Prostate gland (tissue), 2 donors: Measurements from ENCODE around the gene CNTLN. TPM values are rescaled to one million over a fixed set of nuclear protein-coding genes. Genes with fewer than 3 reads are reported as not detected.

Source experiments
- DNase-seq: peaks from one replicate; pipeline ENCODE4 v3.0.0-alpha.2; 2019; ENCODE audit warnings: low spot score
- H3K27ac ChIP-seq, 2 donors: fragments of 200-600 bp; sonication (generic); 2 replicates each; pipeline ENCODE4 v1.5.1; 2017 to 2019
- H3K27me3 ChIP-seq: fragments of 200-600 bp; sonication (generic); replicated peaks from 2 replicates; pipeline ENCODE4 v1.5.1; 2019; ENCODE audit not compliant: insufficient read depth
- H3K36me3 ChIP-seq, 2 donors: fragments of 200-600 bp; sonication (generic); 1 replicate in 1 of 2; 2 replicates in 1 of 2; pipeline versions ENCODE4 v1.5.1 to v1.8.1; 2017 to 2019
- H3K4me1 ChIP-seq: fragments of 200-600 bp; sonication (generic); replicated peaks from 2 replicates; pipeline ENCODE4 v1.5.1; 2019
- H3K4me3 ChIP-seq, 2 donors: fragments of 200-600 bp; sonication (generic); 2 replicates each; pipeline ENCODE4 v1.5.1; 2017 to 2019
- H3K9me3 ChIP-seq: fragments of 200-600 bp; sonication (generic); 2 replicates; pipeline ENCODE4 v1.5.1; 2017
- CTCF ChIP-seq, 4 experiments: fragments of 200-600 bp in 2 of 4; fragments of 450-650 bp in 2 of 4; sonication (generic) in 2 of 4; IDR thresholded peaks; 1 replicate in 3 of 4; 2 replicates in 1 of 4; pipeline ENCODE4 v1.5.1; 2016 to 2019; ENCODE audit warnings: antibody characterized with exemption in 4 of 4, mild to moderate bottlenecking in 2 of 4, moderate library complexity in 2 of 4
- POLR2A ChIP-seq: fragments of 450-650 bp; IDR thresholded peaks from one replicate; pipeline ENCODE4 v1.6.1; 2016; ENCODE audit warnings: antibody characterized with exemption, mild to moderate bottlenecking
- POLR2AphosphoS5 ChIP-seq: sonication (generic); formaldehyde crosslinking; IDR thresholded peaks from one replicate; pipeline ENCODE4 v1.6.1; 2017; ENCODE audit warnings: antibody characterized with exemption
- WGBS: methylation state at CpG from one replicate; pipeline ENCODE4 v1.1.5; 2018; 5-methylcytosine and 5-hydroxymethylcytosine counted together
- intact Hi-C: fragments of 100-400 bp; cut with DNase I; formaldehyde crosslinking; loops from one replicate; pipeline ENCODE4 v1.14.2; 2022
- total RNA-seq, 2 donors: library from RNA; depleted of rRNA; stranded (reverse); fragments of >200 nt; gene quantifications; one replicate each; pipeline ENCODE4 v1.1.0, GENCODE V29; 2016

Gene CNTLN
- total RNA-seq, 2 donors from 2014 or later, result 4.1 to 12.9 TPM

- no peaks in the 10 kb centered on the region for H3K27me3 ChIP-seq
- WGBS, result 94% methylated on average over 1 of the region's 1 CpG
- DNase-seq, result no peak
- intact Hi-C loops, result no loop called here
- no peak for TF ChIP-seq POLR2AphosphoS5
- TF ChIP-seq POLR2A, result no peak
- TF ChIP-seq CTCF (IDR thresholded peaks at IDR 0.05), result no peak
- H3K27ac ChIP-seq, result no peak overlapping the region
- no peaks in the 10 kb centered on the region for H3K9me3 ChIP-seq
- no peaks in the 10 kb centered on the region for H3K4me1 ChIP-seq
- no peaks in the 10 kb centered on the region for H3K36me3 ChIP-seq
- no peak overlapping the region for H3K4me3 ChIP-seq
Observed at GRCh38 chr9:17225407-17225806, 90.6 kb downstream of the CNTLN start.

DNA sequence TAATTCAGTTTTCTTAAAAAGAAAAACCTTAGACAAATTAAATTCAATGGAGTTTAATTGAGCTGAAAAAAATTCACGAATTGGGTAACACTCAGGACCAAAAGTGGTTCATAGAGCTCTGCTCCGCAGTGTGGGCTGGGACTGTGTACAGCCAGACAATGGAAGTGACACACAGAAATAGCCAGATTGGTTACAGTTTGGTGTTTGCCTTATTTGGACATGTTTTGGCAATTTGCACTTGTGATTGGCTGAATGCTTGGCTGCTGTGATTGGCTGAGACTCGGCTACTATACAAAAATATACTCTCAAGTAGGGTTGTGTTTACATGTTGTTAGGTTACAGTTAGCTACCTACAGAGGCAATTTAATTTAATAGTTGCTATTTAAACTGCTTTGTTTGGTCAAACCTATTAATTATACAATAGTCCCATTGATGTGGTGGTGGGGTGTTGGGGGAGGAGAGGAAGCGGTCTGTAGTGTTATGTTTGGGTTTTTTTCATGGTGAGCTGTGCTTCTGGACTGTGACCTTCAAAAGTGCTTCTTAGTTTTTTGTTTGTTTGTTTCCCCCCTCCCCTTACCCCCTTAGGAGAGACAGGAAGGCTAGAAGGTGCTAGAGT is 95.2 kb downstream of the CNTLN start:
- Histone ChIP-seq H3K27ac (no peak overlapping the region), H3K4me1 (no peaks in the 10 kb centered on the region), H3K27me3 (no peaks in the 10 kb centered on the region), H3K9me3 (no peaks in the 10 kb centered on the region), H3K4me3 (no peak overlapping the region), H3K36me3 (no peaks in the 10 kb centered on the region)
- 87% methylated on average over 4 of the region's 4 CpGs for WGBS
- intact Hi-C loops, result no loop called here
- TF ChIP-seq POLR2A (no peak), POLR2AphosphoS5 (no peak), CTCF (IDR thresholded peaks at IDR 0.05) (no peak)
- no peak for DNase-seq

DNA sequence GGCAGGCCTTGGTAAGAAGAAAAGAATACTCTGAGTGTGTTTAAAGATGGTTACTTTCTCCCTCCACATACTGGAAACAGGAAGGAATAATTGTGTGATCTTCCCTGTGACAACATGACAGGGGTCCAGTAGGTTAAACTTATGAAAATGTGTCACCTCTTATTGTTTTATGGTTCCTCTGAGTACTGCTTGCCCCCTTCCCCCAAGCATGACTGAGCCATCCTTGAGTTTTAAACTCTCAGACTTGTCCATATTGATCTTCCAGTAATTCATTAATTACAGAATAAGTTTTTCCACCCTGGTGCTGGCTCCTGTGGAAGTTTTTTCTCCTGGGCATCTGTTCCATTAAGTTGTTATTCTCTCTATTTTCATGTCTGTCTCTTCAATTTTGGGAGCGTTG is 95.8 kb downstream of the CNTLN start:
- Histone ChIP-seq H3K9me3 (no peaks in the 10 kb centered on the region), H3K36me3 (no peaks in the 10 kb centered on the region), H3K27ac (no peak overlapping the region), H3K4me3 (no peak overlapping the region), H3K27me3 (no peaks in the 10 kb centered on the region), H3K4me1 (no peaks in the 10 kb centered on the region)
- no peak for DNase-seq
- TF ChIP-seq CTCF (IDR thresholded peaks at IDR 0.05) (no peak), POLR2AphosphoS5 (no peak), POLR2A (no peak)
- intact Hi-C loops, result no loop called here
- WGBS, result 95% methylated on average over 1 of the region's 1 CpG

DNA sequence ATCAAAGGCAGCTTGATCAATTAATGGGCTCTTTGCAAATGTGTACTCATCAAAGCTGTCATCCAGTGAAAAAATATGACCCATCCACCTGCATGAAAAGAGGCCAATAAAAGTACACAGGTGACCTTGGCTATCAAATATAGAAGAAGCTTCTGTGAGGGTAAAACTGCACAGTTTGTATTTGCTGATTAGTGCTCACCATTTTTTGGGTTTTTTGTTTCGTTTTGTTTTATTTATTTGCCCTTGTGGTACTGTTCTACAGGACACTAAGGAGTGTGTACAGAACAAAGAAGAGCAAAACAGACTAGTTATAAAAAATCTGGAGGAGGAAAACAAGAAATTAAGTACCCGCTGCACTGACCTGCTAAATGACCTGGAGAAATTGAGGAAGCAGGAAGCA is 101.3 kb downstream of the CNTLN start:
- Histone ChIP-seq H3K27me3 (no peaks in the 10 kb centered on the region), H3K27ac (no peak overlapping the region), H3K9me3 (no peaks in the 10 kb centered on the region), H3K4me1 (no peaks in the 10 kb centered on the region), H3K36me3 (no peaks in the 10 kb centered on the region), H3K4me3 (no peak overlapping the region)
- intact Hi-C loops, result no loop called here
- no peak for DNase-seq
- TF ChIP-seq POLR2AphosphoS5 (no peak), CTCF (IDR thresholded peaks at IDR 0.05) (no peak), POLR2A (no peak)
- 61% methylated on average over 2 of the region's 2 CpGs for WGBS

GRCh38 chr9:17246770-17247169 is 111.9 kb downstream of the CNTLN start:
- Histone ChIP-seq H3K36me3 (no peaks in the 10 kb centered on the region), H3K27ac (no peak overlapping the region), H3K4me3 (no peak overlapping the region), H3K9me3 (no peaks in the 10 kb centered on the region), H3K4me1 (no peaks in the 10 kb centered on the region), H3K27me3 (no peaks in the 10 kb centered on the region)
- intact Hi-C loops, result no loop called here
- DNase-seq, result no peak
- TF ChIP-seq POLR2AphosphoS5 (no peak), CTCF (IDR thresholded peaks at IDR 0.05) (no peak), POLR2A (no peak)
- 94% methylated on average over 5 of the region's 5 CpGs for WGBS
